Activated naive CD8-positive, alpha-beta T cell (primary cell): ENCODE measurements around the gene NHLH1.
A peak's percentile ranks its signal among the peaks of the same experiment; 100 is the strongest.

Experiments used
- H3K27ac Mint-ChIP-seq: one replicate; pipeline ENCODE4 v1.8.0; 2021; ENCODE audit warnings: mixed read lengths
- H3K27me3 Mint-ChIP-seq: one replicate; pipeline ENCODE4 v1.8.0; 2021; ENCODE audit warnings: mixed read lengths
- H3K36me3 Mint-ChIP-seq: one replicate; pipeline ENCODE4 v1.8.0; 2021; ENCODE audit warnings: mixed read lengths
- H3K4me1 Mint-ChIP-seq: one replicate; pipeline ENCODE4 v1.8.0; 2021; ENCODE audit warnings: low read depth, mixed read lengths
- H3K4me3 Mint-ChIP-seq: one replicate; pipeline ENCODE4 v1.8.0; 2021; ENCODE audit warnings: mild to moderate bottlenecking, mixed read lengths
- H3K9me3 Mint-ChIP-seq: one replicate; pipeline ENCODE4 v1.8.0; 2021; ENCODE audit warnings: low read depth, mixed read lengths

Gene NHLH1

DNA sequence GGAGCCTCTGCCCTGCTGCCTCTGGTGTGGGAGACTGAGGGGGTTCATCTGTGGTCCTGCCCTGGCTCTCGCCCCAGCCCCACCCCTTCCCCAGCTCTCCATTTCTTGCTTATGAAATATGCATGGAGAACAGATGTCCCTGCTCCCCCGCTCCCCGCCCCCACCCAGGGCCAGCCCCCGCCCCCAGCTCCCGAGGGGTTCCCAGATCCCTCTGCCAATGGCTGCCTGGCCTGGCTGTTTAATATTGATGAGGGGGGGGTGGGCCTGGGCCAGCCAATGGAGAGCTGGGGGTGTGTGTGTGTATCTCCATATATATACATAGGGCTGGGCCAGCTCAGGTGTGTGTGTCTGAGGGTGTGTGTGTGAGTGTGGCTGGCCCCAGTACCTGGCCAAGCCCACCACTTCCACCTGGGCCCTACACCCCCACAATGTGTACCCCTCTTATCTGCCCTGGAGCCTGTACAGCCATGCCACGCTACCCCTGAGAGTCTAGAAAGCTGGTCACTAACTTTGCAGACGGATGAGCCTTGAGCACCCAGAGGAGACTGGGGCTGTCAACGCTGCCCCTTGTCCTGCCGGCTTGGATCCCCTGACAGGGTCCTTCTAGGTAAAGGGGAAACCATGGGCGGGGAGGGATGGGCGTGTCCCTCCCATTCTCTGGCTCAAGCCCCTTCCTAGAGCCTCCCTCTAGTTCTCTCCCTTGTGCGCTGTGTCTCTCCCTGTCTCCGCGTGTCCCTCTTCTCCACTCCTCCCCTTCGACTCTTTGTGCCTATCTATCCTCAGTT, at the start of gene NHLH1:
TSS of gene NHLH1 (plus strand) at position 341 of the 785 bp plus-strand sequence. CDS start 3,661 bp downstream, outside the sequence.
- Mint-ChIP-seq H3K4me1 (no peaks in the 10 kb centered on the region), H3K27ac (no peak within 1 kb of the TSS), H3K4me3 (no peak within 1 kb of the TSS), H3K36me3 (no peaks in the 10 kb centered on the region), H3K27me3 (no peaks in the 10 kb centered on the region), H3K9me3 (no peaks in the 10 kb centered on the region)

DNA sequence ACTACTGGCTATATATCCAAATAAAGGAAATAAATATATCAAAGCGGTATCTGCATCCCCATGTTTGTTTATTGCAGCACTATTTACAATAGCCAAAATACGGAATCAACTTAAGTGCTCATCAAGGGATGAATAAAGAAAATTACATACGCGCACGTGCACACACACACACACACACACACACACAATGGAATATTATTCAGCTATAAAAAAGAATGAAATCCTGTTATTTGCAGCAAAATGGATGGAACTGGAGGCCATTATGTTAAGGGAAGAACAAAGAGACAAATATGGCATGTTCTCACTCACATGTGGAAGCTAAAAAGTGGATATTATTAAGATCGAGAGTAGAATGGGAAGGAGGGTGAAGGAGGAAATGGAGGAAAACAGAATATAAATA, 44.0 kb upstream of the NHLH1 start:
- Mint-ChIP-seq H3K4me3 (no peak overlapping the region), H3K27ac (no peak overlapping the region), H3K4me1 (peaks cover 18% of the 10 kb centered on the region), H3K27me3 (no peaks in the 10 kb centered on the region), H3K36me3 (peaks cover 32% of the 10 kb centered on the region), H3K9me3 (no peaks in the 10 kb centered on the region)

DNA sequence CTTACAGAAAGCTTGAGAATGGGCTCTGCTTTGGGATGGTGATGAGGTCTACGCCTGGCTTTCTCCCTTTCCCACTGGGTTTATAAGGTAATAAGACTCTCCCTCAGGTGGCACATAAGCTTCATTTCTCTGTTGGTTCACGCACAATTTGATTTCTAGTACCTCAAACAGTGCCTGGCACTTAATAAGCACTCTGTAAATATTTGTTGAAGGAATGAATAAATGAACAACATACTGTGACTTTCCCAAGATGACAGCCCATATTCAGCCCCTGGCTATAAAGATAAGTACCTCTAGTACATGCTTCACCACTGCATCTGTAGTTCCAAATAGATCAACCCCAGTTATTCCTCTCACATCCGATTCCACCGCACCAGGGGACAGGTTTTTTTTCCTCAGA, 41.6 kb upstream of the NHLH1 start:
- Mint-ChIP-seq H3K4me1 (peaks cover 11% of the 10 kb centered on the region), H3K36me3 (peaks cover 16% of the 10 kb centered on the region), H3K27ac (peak overlapping the region; percentile 24), H3K4me3 (no peak overlapping the region), H3K27me3 (no peaks in the 10 kb centered on the region), H3K9me3 (no peaks in the 10 kb centered on the region)

DNA sequence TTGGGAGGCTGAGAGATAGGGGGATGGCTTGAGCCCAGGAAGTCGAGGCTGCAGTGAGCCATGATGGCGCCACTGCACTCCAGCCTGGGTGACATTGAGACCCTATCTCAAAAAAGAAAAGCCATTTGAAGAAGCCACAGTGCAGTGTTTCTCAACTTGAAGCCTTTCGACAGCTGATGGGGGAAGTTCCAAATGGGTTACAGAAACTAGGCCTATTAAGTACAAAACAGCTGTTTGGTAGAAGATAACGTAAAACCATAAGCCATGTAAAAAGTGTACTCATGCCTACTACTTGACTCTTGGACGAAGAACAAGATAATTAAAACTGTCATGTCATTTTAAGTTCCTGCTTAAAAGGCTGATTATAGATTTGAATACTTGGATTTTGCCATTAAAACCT, 40.5 kb upstream of the NHLH1 start:
- Mint-ChIP-seq H3K27ac (no peak overlapping the region), H3K4me1 (peaks cover 5% of the 10 kb centered on the region), H3K4me3 (no peak overlapping the region), H3K36me3 (peaks cover 12% of the 10 kb centered on the region), H3K27me3 (no peaks in the 10 kb centered on the region), H3K9me3 (no peaks in the 10 kb centered on the region)

- no peak overlapping the region for H3K4me3 Mint-ChIP-seq
- peaks cover 11% of the 10 kb centered on the region for H3K36me3 Mint-ChIP-seq
- H3K9me3 Mint-ChIP-seq: no peaks in the 10 kb centered on the region
- H3K27me3 Mint-ChIP-seq: no peaks in the 10 kb centered on the region
- no peak overlapping the region for H3K27ac Mint-ChIP-seq
- H3K4me1 Mint-ChIP-seq: no peaks in the 10 kb centered on the region
Measured at GRCh38 chr1:160328184-160328583, 38.7 kb upstream of the NHLH1 start.

DNA sequence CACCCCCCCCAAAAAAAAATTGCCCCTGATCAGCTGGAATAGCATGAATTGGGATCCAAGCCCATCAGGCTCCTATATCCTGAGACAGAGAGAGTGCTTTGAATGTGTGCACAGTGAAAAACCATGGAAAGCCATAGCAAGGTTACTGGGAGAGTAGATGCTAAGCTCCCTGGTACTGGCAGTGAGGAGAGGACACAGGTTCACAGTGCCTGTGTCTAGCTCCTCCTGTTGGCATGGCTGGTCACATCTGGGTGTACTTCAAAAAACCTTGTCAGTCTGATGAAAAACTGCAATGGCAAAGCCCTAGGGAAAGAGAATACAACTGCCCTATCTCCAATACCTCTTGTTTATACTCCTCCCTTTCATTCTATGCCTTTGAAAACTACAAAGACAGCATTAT, 36.8 kb upstream of the NHLH1 start:
- H3K4me3 Mint-ChIP-seq: no peak overlapping the region
- H3K36me3 Mint-ChIP-seq: peaks cover 13% of the 10 kb centered on the region
- no peaks in the 10 kb centered on the region for H3K27me3 Mint-ChIP-seq
- no peaks in the 10 kb centered on the region for H3K4me1 Mint-ChIP-seq
- H3K9me3 Mint-ChIP-seq: no peaks in the 10 kb centered on the region
- peak overlapping the region; percentile 55 for H3K27ac Mint-ChIP-seq

DNA sequence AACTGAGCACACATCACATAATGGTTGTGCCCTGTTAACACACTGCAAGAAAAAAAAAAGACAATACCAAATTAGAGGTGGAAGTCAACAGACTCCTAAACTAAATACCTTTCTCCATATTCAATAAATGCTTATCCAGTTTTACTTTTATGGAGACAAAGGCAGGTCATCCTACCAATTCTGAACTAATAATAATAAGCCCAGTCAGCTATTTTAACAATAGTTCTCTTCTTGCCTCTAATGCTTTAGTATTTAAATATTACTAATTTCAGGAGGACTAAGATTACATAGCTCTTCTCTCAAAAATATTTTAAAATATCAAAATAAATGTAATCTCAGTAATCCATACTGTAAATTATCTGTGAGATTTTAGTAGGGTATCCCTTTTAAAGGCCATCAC, 34.4 kb upstream of the NHLH1 start:
- no peaks in the 10 kb centered on the region for H3K9me3 Mint-ChIP-seq
- peaks cover 7% of the 10 kb centered on the region for H3K36me3 Mint-ChIP-seq

GRCh38 chr1:160338580-160338979, 28.3 kb upstream of the NHLH1 start:
- H3K27me3 Mint-ChIP-seq: no peaks in the 10 kb centered on the region
- H3K27ac Mint-ChIP-seq: peak overlapping the region; percentile 4
- no peak overlapping the region for H3K4me3 Mint-ChIP-seq
- H3K4me1 Mint-ChIP-seq: peaks cover 37% of the 10 kb centered on the region
- peaks cover 11% of the 10 kb centered on the region for H3K36me3 Mint-ChIP-seq
- no peaks in the 10 kb centered on the region for H3K9me3 Mint-ChIP-seq

More for the DNA sequence above, 34.4 kb upstream of the NHLH1 start:
- no peak overlapping the region for H3K4me3 Mint-ChIP-seq
- H3K4me1 Mint-ChIP-seq: peaks cover 3% of the 10 kb centered on the region
- H3K27ac Mint-ChIP-seq: no peak overlapping the region
- no peaks in the 10 kb centered on the region for H3K27me3 Mint-ChIP-seq

DNA sequence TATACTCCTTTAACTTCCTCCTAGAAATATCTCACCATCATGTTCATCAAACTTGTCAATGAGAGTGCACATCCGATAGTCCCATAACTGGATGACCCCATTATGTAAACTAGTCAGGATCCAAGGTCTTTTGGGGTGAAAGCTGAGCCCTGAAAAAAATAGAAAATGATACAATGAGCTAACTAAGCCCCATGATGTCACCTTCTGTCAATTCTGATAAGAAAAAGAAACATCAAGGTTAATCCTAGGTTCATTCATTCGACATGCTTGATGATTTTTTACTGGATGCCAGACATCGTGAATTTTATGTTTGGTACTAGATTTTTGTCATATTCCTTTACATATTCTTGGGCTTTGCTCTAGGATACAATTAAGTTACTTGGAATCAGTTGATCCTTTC, 26.7 kb upstream of the NHLH1 start:
- Mint-ChIP-seq H3K27ac (peak overlapping the region; percentile 62), H3K4me1 (peaks cover 48% of the 10 kb centered on the region), H3K27me3 (no peaks in the 10 kb centered on the region), H3K36me3 (peaks cover 14% of the 10 kb centered on the region), H3K9me3 (no peaks in the 10 kb centered on the region), H3K4me3 (peak overlapping the region; percentile 100)

DNA sequence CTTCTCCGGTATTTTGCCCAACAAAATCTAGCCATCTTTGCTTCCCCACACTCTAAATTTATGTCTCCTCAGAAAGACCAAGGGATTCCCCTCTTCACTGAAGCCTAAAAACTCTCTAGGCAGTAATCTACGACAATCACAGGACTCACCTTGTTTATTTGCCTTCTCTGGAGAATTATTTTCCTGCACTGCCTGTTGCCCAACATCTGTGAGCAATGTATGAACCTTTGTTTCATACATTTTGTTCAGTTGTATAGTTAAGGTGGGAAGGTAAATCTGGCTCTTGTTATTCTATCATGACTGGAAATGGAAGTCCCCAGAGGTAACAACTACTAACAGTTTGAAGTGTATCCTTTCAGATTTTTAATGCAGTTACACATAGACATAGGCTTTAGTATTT, 26.0 kb upstream of the NHLH1 start:
- Mint-ChIP-seq H3K27ac (peak overlapping the region; percentile 62), H3K4me3 (peak overlapping the region; percentile 100), H3K27me3 (no peaks in the 10 kb centered on the region), H3K36me3 (peaks cover 14% of the 10 kb centered on the region), H3K4me1 (peaks cover 48% of the 10 kb centered on the region), H3K9me3 (no peaks in the 10 kb centered on the region)

DNA sequence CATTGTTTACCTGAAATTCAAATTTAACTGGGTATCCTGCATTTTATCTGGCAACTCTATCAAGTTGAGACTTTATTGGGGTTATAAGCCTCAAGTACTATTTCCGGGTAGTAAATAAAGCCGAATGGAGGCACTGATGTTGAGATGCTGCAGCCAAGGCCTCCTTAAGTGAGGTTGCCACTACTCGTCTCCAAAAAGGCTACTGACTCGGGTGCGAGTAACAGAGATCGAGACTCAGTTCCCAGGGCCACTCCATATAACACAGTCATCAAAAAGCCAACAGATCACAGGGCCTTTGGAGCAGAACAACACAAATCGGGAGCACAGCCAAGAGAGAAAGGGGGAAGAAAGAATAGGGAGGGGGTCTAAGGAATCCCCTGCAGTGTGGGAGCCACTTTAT, 24.3 kb upstream of the NHLH1 start:
- Mint-ChIP-seq H3K4me1 (peaks cover 57% of the 10 kb centered on the region), H3K9me3 (no peaks in the 10 kb centered on the region), H3K4me3 (peak overlapping the region; percentile 100), H3K27me3 (no peaks in the 10 kb centered on the region), H3K27ac (peak overlapping the region; percentile 99), H3K36me3 (peaks cover 17% of the 10 kb centered on the region)

DNA sequence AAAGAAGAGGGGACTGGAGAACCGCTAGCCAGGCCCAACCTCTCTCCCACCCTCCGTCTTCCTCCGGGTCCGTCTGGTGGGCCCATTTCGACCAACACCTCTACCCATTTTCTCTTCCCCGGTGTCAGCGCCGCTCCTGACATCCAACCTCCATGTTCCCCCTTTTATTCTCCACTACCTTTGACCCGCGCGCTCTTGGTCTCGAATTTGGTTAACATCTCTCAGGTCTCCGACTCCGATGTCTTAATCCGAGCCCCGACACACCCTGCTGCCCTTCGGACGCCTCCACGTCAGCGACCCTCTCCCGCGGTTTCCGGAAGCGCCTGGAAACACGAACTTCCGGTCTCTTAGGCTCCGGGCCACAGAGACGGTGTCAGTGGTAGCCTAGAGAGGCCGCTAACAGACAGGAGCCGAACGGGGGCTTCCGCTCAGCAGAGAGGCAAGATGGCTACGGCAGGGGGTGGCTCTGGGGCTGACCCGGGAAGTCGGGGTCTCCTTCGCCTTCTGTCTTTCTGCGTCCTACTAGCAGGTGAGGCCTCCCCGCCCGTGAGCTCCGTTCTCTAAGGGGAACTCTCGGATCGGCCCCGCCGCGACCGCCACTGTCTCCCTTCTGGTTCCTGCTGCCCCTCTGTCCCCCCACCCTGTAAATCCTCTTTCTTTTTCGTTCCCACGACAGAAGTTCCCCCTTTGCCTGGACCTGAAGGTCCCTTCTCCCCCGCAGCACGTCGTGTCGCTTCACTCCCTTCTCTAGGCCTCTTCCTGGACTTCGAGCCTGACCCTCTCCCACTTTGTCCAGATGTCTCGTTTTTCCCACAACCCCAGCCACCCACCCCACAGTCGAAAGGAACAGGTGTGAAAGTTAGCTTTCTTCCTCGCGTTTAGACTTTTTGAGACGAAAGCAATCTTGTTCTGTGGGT, 23.7 kb upstream of the NHLH1 start, which contains the start of the genes COPA and NCSTN:
TSS of gene COPA (minus strand) at position 298 of the 917 bp plus-strand sequence. CDS start at position 218, 80 bp downstream.
TSS of gene NCSTN (plus strand) at position 431 of the 917 bp plus-strand sequence. CDS start at position 445, 14 bp downstream.
- peak within 1 kb of the TSS; percentile 100 for H3K4me3 Mint-ChIP-seq
- H3K27me3 Mint-ChIP-seq: no peaks in the 10 kb centered on the region
- peak within 1 kb of the TSS; percentile 99 for H3K27ac Mint-ChIP-seq
- H3K4me1 Mint-ChIP-seq: peaks cover 54% of the 10 kb centered on the region
- H3K9me3 Mint-ChIP-seq: no peaks in the 10 kb centered on the region
- peaks cover 17% of the 10 kb centered on the region for H3K36me3 Mint-ChIP-seq

- peak overlapping the region; percentile 100 for H3K4me3 Mint-ChIP-seq
- peaks cover 10% of the 10 kb centered on the region for H3K36me3 Mint-ChIP-seq
- H3K9me3 Mint-ChIP-seq: no peaks in the 10 kb centered on the region
- no peaks in the 10 kb centered on the region for H3K27me3 Mint-ChIP-seq
- peak overlapping the region; percentile 99 for H3K27ac Mint-ChIP-seq
- peaks cover 47% of the 10 kb centered on the region for H3K4me1 Mint-ChIP-seq
Measured at GRCh38 chr1:160344241-160344640, 22.6 kb upstream of the NHLH1 start.

DNA sequence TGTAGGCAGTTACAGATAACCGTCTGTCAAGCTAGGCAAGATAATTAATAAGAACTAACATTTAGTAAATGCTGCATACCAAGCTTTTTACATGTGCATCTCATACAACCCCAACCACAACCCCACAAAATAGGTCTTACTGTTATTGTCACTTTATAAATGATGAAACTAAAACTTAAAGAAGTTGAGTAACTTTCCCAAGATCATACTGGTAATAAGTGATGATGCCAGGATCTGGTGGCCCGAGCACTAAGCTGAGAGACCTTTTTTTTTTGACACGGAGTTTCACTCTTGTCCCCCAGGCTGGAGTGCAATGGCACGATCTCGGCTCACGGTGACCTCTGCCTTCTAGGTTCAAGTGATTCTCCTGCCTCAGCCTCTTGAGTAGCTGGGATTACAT, 21.9 kb upstream of the NHLH1 start:
- Mint-ChIP-seq H3K27me3 (no peaks in the 10 kb centered on the region), H3K4me1 (peaks cover 46% of the 10 kb centered on the region), H3K36me3 (peaks cover 13% of the 10 kb centered on the region), H3K9me3 (no peaks in the 10 kb centered on the region), H3K27ac (peak overlapping the region; percentile 99), H3K4me3 (peak overlapping the region; percentile 100)

DNA sequence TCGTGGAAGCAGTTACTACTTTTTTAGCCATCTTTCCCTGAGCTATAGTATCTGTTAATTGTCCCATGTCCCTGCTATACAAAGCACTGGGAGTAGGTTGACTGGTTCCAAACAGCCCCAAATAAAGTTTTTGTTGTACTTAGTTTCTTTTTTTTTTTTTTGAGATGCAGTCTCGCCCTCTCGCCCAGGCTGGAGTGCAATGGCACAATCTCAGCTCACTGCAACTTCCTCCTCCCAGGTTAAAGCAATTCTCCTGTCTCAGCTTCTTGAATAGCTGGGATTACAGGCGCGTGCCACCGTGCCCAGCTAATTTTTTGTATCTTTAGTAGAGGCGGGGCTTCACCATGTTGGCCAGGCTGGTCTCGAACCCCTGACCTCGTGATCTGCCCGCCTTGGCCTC, 20.4 kb upstream of the NHLH1 start:
- Mint-ChIP-seq H3K27me3 (no peaks in the 10 kb centered on the region), H3K4me1 (peaks cover 34% of the 10 kb centered on the region), H3K36me3 (peaks cover 16% of the 10 kb centered on the region), H3K4me3 (no peak overlapping the region), H3K27ac (no peak overlapping the region), H3K9me3 (no peaks in the 10 kb centered on the region)
